ENCODE results near the gene COQ8A.
"Not testable (repeated sequence)": the region's sequence is repeated elsewhere in the genome, so short reads cannot be mapped to it uniquely, and the experiment has no call there.

The COQ8A gene

DNA sequence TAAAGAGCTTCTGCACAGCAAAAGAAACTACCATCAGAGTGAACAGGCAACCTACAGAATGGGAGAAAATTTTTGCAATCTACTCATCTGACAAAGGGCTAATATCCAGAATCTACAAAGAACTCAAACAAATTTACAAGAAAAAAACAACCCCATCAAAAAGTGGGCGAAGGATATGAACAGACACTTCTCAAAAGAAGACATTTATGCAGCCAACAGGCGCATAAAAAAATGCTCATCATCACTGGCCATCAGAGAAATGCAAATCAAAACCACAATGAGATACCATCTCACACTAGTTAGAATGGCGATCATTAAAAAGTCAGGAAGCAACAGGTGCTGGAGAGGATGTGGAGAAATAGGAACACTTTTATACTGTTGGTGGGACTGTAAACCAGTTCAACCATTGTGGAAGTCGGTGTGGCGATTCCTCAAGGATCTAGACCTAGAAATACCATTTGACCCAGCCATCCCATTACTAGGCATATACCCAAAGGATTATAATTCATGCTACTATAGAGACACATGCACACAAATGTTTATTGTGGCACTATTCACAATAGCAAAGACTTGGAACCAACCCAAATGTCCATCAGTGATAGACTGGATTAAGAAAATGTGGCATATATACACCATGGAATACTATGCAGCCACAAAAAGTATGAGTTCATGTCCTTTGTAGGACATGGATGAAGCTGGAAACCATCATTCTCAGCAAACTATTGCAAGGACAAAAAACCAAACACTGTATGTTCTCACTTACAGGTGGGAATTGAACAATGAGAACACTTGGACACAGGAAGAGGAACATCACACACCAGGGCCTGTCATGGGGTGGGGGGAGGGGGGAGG, 10.6 kb upstream of the COQ8A start:
- not testable (repeated sequence) for DNase-seq

- DNase-seq = no peak
Observed at GRCh38 chr1:226934483-226935237, 5.4 kb upstream of the COQ8A start.

DNA sequence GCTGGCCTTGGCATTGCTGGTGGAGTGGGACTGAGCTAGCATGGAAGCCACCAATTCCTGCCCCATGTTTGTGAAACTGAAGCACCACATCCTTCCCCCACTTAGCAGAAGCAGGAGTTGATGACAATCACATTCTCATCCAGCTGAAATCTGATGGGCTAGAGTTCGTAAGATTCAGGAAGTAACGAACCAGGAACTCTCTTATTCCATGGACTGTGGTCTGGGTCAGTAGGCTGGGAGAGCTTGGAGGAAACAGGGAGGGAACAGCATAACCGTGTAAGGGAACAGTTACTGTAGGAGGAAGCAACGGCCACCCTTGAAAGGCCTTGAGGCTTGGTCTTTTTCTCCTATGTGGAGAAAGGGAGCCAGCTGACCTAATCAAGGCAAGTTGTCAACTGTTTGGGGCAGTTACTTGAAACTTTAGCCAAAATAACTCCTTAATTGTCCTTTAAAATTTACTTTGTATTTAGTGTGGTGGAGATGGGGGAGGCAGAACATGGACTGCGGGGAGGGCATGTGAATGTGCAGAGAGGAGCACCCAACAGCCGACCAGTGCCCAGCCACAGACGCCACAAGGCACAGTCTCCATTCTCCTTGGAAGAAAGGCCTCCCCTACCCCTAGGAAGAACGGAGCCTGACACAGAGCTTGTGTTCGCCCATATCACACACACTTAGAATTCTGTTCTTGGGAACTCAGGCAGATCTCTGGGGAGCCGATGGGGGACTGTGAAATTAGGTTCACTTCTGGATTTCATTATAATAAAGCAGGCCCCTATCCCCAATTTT, 2.0 kb upstream of the COQ8A start:
- no peak for DNase-seq

- no peak for DNase-seq
Observed at GRCh38 chr1:226938903-226939437, 1.1 kb upstream of the COQ8A start.

- DNase-seq = no peak
Observed at GRCh38 chr1:226939438-226940028, 561 bp upstream of the COQ8A start.

DNA sequence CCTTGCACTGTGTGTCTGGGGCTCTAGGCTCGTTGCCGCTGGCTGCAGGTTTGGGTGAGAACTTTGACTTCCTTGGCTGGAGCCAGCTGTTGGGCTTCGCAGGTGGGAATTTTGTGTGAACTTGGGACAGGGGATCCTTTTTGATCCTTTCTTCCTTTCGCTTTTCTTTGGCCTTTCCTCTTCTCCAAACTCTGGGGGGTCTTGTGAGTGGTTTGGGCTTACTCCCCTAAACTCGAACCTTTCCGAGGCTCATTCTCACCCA, 643 bp downstream of the COQ8A start:
- no peak for DNase-seq

GRCh38 chr1:226942392-226942791, 2.3 kb downstream of the COQ8A start:
- DNase-seq = no peak

- DNase-seq = no peak
Observed at GRCh38 chr1:226943156-226943555, 3.1 kb downstream of the COQ8A start.

DNA sequence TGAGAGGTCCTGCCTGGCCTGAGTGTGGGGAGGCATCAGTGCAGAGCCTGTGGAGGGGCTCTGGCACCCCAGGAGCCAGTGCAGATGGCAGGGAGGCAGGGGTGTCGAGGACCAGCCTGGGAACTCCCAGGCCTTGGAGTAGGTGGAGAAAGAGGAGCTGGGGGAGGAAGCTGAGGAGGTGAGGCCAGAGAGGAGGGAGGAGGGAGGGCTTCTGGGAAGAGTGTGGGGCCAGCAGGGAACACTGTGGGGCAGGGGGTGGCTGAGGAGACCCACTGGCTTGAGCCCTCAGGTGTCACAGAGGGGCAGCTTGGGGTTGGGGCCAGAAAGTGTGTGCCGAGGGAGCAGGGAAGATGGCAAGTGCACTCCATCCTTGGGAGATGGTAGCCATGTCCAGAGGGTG, 3.8 kb downstream of the COQ8A start:
- no peak for DNase-seq

DNA sequence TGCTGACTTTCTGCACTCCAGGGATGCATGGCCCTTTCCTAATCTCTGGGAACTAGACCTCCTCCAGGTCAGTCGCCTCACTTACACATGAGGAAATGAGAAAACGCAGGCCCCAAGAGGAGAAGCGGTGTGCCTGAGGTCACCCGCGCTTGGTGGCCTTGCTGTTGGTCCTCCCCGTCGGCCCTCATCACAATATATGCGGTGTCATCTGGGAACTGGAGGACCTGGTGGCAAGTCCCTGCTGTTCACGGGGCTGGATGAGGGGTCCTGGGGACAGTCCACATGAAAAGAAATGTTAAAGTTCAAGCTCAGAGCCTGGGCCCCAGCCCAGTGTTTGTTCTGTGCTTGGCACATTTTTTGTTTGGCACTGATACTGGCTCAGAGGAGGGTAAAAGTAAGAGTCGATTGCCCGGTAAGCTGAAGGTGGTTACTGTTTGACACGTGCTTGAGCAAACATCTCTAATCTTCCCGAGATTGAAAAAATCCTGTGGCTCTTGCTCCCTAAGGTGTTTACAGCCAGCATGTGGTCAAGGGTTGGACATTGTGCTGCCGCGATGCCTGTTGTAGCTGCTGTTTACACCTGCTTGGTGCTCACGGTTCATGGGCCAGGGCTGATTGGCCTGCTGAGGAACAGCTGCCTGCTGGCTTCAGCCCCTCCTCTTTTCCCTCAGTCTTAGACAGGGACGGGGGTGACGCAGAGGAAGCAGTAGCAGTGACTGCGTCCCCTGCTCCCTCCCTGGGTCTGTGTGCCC, 5.2 kb downstream of the COQ8A start:
- DNase-seq = no peak

DNA sequence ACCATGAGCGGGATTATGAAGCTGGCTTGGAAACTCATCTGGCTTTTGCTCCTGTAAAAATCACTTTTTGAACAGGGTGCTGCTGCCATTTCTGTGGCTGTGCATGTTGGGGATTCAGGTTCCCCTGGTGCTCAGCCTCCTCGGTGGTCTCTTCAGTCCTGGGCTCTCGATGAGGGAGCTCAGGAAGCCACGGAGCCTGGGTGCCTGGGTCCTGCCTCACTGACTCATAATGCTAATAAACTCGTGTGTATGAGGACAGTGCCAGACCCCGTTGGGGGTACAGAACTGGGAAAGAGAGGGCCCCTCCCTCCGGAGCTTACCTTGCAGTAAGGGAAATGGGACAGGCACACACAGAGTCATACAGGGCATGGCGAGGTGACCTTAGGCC, 5.8 kb downstream of the COQ8A start:
- DNase-seq = no peak

DNA sequence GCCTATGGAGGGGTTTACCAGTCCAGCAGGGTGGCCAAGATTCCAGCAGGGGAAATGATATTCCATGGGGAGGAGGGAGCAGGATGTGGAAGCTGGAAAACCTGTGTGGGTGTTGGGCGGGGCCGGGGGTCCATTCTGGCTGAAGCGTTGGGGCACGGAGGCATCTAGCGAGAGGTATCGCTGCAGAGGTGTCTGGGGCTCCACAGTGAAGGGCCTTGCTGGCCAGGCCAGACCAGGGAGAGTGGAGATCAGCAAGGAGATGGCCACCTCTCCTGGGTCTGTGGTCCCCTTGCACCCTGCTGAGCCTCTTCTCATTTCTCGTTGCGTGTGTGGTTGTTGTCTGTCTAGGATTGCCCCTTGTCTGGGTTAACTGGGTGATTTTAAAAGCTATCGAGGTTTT, 6.2 kb downstream of the COQ8A start:
- DNase-seq = no peak

GRCh38 chr1:226946841-226947240, 6.7 kb downstream of the COQ8A start:
- DNase-seq = no peak

- no peak for DNase-seq
Observed at GRCh38 chr1:226948051-226948450, 8.0 kb downstream of the COQ8A start.

GRCh38 chr1:226948480-226948879, 8.4 kb downstream of the COQ8A start:
- no peak for DNase-seq

GRCh38 chr1:226948996-226949395, 8.9 kb downstream of the COQ8A start:
- no peak for DNase-seq

DNA sequence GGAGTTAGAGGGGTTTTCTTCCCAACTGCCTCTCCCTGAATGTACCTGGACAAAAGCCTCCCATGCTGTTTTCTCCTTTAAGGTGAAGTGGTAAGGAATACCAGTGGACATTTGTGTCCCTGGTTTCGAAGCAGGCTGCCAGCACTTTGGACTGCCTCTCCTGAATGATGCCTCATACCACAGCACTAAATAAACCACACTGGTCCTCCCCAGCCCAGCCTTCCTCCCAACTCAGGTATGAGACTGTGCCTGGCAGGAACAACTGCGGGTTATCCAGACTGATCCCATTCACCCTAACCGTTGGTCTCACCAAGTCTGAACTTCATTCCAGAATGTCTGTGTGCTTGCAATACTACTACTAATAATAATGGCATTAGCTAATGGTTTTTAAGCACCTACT, 9.3 kb downstream of the COQ8A start:
- DNase-seq = no peak

GRCh38 chr1:226950316-226950715, 10.2 kb downstream of the COQ8A start:
- DNase-seq = no peak

GRCh38 chr1:226950871-226951270, 10.8 kb downstream of the COQ8A start:
- DNase-seq = no peak

GRCh38 chr1:226951286-226952117, 11.4 kb downstream of the COQ8A start:
- no peak for DNase-seq

GRCh38 chr1:226952118-226952441, 12.0 kb downstream of the COQ8A start:
- DNase-seq = no peak

Data from NCI-H526 treated with DMSO at 0.1 percent for 48 hours (cell line).